ENCODE results near the gene C4A.
"Not testable (repeated sequence)": the region's sequence is repeated elsewhere in the genome, so short reads cannot be mapped to it uniquely, and the experiment has no call there.

The C4A gene

GRCh38 chr6:32010856-32011530 is 29.1 kb downstream of the C4A start:
- H3K4me3 ChIP-seq (ENCODE audit: low read length); DNase-seq (ENCODE audit: low read depth, low spot score): not testable (repeated sequence)

- H3K4me3 ChIP-seq (ENCODE audit: low read length); DNase-seq (ENCODE audit: low read depth, low spot score): not testable (repeated sequence)
These were observed 31.2 kb downstream of the C4A start for GRCh38 chr6:32012941-32013617.

GRCh38 chr6:32013738-32014137 is 31.9 kb downstream of the C4A start:
- DNase-seq (ENCODE audit: low read depth, low spot score); H3K4me3 ChIP-seq (ENCODE audit: low read length): not testable (repeated sequence)

- not testable (repeated sequence) for H3K4me3 ChIP-seq (ENCODE audit: low read length)
These were observed 32.7 kb downstream of the C4A start, which contains the start of gene C4B for GRCh38 chr6:32014547-32014946. C4B (plus strand) TSS chr6:32014795; CDS start chr6:32014846, 51 bp downstream.

GRCh38 chr6:32022100-32022499 is 40.2 kb downstream of the C4A start:
- not testable (repeated sequence) for H3K4me3 ChIP-seq (ENCODE audit: low read length); DNase-seq (ENCODE audit: low read depth, low spot score)

More at GRCh38 chr6:32014547-32014946, 32.7 kb downstream of the C4A start, which contains the start of gene C4B:
- DNase-seq (ENCODE audit: low read depth, low spot score), result not testable (repeated sequence)

GRCh38 chr6:32028631-32029030 is 46.8 kb downstream of the C4A start:
- H3K4me3 ChIP-seq (ENCODE audit: low read length); DNase-seq (ENCODE audit: low read depth, low spot score): not testable (repeated sequence)

GRCh38 chr6:32029553-32029952 is 47.7 kb downstream of the C4A start:
- DNase-seq (ENCODE audit: low read depth, low spot score); H3K4me3 ChIP-seq (ENCODE audit: low read length): not testable (repeated sequence)

GRCh38 chr6:32035283-32036013 is 53.6 kb downstream of the C4A start:
- DNase-seq (ENCODE audit: low read depth, low spot score); H3K4me3 ChIP-seq (ENCODE audit: low read length): not testable (repeated sequence)

GRCh38 chr6:32037136-32037535 is 55.3 kb downstream of the C4A start:
- not testable (repeated sequence) for DNase-seq (ENCODE audit: low read depth, low spot score); H3K4me3 ChIP-seq (ENCODE audit: low read length)

- not testable (repeated sequence) for DNase-seq (ENCODE audit: low read depth, low spot score); H3K4me3 ChIP-seq (ENCODE audit: low read length)
These were observed 56.0 kb downstream of the C4A start, which contains the start of gene CYP21A2 for GRCh38 chr6:32037598-32038524. CYP21A2 (plus strand) TSS chr6:32038415; CDS start chr6:32038423, 8 bp downstream.

GRCh38 chr6:32038878-32039277 is 57.0 kb downstream of the C4A start:
- not testable (repeated sequence) for DNase-seq (ENCODE audit: low read depth, low spot score); H3K4me3 ChIP-seq (ENCODE audit: low read length)

GRCh38 chr6:32039321-32040274 is 57.7 kb downstream of the C4A start:
- not testable (repeated sequence) for DNase-seq (ENCODE audit: low read depth, low spot score)

GRCh38 chr6:32040299-32041049 is 58.6 kb downstream of the C4A start:
- DNase-seq (ENCODE audit: low read depth, low spot score); H3K4me3 ChIP-seq (ENCODE audit: low read length): not testable (repeated sequence)

More at GRCh38 chr6:32039321-32040274, 57.7 kb downstream of the C4A start:
- H3K4me3 ChIP-seq (ENCODE audit: low read length), result not testable (repeated sequence)

- not testable (repeated sequence) for DNase-seq (ENCODE audit: low read depth, low spot score); H3K4me3 ChIP-seq (ENCODE audit: low read length)
These were observed 59.1 kb downstream of the C4A start for GRCh38 chr6:32041050-32041321.

GRCh38 chr6:32041385-32041784 is 59.5 kb downstream of the C4A start:
- H3K4me3 ChIP-seq (ENCODE audit: low read length); DNase-seq (ENCODE audit: low read depth, low spot score): not testable (repeated sequence)

GRCh38 chr6:32042276-32042675 is 60.4 kb downstream of the C4A start:
- not testable (repeated sequence) for H3K4me3 ChIP-seq (ENCODE audit: low read length); DNase-seq (ENCODE audit: low read depth, low spot score)
